GM20000 (cell line): ENCODE data around the gene SS18L1.
A peak's percentile ranks its signal among the peaks of the same experiment; 100 is the strongest.

Source experiments
- DNase-seq: peaks from one replicate; pipeline ENCODE4 v3.0.0; 2012; ENCODE audit warnings: low spot score
- TF ChIP-seq, protein P1 (sequence below): IDR thresholded peaks from 2 replicates; pipeline ENCODE4 v1.5.1; 2012; ENCODE audit warnings: mild to moderate bottlenecking, control low read depth; ENCODE audit errors: extremely low read depth, missing control alignments

SS18L1 gene

DNA sequence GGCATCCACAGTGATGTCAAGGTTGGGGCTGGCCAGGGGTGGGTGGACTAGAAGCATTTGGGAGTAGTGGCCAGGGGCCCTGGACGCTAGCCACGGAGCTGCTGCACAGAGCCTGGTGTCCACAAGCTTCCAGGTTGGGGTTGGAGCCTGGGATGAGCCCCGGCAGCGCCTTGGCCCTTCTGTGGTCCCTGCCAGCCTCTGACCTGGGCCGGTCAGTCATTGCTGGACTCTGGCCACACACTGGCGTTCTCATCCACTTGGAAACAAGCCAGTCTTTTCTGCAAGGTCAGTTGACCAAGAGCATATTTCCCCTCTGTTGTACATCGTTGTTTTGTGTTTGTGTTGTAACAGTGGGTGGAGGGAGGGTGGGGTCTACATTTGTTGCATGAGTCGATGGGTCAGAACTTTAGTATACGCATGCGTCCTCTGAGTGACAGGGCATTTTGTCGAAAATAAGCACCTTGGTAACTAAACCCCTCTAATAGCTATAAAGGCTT lies 8.8 kb upstream of the SS18L1 start:
- TF ChIP-seq, protein P1, sequence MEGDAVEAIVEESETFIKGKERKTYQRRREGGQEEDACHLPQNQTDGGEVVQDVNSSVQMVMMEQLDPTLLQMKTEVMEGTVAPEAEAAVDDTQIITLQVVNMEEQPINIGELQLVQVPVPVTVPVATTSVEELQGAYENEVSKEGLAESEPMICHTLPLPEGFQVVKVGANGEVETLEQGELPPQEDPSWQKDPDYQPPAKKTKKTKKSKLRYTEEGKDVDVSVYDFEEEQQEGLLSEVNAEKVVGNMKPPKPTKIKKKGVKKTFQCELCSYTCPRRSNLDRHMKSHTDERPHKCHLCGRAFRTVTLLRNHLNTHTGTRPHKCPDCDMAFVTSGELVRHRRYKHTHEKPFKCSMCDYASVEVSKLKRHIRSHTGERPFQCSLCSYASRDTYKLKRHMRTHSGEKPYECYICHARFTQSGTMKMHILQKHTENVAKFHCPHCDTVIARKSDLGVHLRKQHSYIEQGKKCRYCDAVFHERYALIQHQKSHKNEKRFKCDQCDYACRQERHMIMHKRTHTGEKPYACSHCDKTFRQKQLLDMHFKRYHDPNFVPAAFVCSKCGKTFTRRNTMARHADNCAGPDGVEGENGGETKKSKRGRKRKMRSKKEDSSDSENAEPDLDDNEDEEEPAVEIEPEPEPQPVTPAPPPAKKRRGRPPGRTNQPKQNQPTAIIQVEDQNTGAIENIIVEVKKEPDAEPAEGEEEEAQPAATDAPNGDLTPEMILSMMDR = no peak
- DNase-seq = no peak

DNA sequence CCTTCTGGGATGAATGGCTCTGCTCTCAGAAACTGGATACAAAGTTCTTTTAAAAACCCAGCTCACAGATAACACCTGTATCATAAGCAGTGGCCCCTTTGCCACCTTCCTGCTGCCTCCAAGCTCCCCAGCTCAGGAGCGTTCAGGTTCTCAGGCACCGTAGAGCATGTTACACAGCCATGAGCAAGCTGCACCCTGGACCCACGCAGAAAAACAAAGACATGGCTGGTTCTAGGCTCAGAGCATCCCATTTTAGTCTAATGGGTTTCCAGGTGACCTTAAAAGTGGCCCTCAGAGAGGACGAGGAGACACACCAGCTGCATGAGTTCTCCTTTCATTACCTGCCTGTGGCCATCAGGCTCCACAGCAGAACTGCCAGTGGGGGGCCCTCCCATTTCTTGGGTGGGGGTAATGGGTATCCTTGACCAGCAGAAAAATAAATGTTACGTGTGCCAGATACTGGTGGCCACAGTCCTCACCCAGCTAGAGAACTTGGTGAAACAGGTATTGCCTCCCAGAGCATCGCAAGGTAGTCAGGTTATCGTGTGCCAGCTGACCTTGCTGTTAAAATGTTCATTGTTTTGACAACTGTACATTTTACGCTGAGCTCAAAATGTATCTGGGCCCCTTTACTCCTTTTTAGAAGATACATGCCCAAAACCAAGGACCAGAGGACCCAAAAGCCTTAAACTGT lies 7.8 kb upstream of the SS18L1 start:
- TF ChIP-seq, protein P1 = no peak
- DNase-seq = no peak

DNA sequence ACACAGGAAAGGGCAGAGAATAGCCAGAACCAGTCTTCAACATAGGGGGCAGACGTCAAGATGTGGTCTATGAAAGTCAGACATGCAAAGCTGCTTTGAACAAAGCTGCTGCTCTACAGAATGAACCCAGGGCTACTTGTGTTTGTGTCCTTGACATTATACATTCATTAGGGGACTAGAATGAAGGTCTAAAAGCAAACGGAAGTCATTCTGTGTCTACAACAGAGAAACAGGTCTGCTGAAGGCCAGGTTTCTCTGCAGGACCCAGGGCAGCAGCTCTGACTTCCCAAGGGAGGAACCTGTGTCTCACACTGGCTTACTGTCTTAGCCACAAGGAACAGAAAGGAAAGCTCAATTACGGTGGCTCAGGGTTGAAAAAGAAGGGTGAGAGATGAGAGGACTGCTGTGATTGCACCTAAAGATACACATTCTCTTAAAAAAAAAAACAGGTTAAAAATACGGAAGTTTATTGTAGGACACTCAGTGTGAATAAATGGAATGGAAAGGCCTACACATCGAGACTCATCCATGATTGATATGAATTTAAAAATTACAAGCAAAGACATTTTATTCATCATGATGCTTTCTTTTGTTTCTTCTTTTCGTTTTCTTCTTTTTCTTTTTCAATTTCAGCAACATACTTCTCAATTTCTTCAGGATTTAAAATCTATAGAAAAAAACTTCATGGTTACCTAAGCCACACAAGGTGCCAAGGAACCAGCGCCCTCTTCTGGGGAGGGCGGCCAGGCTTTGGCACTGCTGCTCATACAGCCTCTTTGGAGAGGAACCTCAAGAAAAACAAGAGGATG lies 7.1 kb upstream of the SS18L1 start:
- DNase-seq = peak; percentile 71
- TF ChIP-seq, protein P1 = peak; percentile 74

DNA sequence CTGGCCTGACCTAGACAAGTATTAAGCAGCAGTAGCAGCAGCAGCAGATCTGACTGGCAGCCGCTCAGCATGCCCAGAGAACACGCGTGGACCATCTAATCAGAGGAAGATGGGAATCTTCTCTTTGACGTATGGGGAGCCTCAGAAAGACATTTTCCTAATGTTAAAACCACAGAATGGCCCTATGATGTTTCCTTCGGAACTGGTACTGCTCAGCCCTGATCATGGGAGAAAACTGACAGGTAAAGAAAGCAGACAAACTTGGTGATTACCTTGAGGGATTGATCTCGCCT lies 6.5 kb upstream of the SS18L1 start:
- no peak for DNase-seq
- TF ChIP-seq, protein P1 = no peak

DNA sequence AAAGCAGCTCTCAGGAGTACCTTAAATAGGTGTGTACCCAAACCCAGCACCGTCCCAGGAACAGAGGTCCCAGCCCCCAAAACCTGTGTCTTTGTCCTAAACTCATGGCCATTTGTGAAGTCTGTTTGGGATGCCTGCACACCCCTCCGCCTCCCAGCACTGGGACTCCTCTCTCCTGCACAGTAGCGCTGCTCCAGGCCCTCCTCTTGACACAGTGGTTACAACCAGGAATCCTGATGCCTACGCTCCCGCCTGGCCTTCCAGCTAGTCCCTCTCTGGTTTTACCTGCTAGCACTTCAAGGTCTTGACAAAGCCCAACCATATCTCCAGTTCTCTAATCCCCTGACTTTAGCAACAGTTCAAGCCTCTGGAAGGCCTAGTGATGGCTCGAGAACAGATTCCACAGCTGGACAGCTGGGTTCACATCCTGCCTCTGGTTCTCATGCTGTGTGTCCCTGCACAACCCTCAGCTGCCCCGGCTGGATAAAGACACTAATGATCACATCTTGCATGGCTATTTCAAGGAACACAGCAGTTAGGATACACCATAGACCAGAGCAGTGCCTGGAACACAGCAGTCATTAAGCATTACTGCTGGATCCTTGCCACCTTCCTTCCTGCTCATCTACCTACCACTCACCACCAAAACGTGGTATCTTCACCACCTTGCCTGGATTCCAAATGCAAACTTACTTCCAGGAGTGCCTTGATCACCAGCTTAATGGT lies 5.9 kb upstream of the SS18L1 start:
- TF ChIP-seq, protein P1 = no peak
- DNase-seq = no peak

DNA sequence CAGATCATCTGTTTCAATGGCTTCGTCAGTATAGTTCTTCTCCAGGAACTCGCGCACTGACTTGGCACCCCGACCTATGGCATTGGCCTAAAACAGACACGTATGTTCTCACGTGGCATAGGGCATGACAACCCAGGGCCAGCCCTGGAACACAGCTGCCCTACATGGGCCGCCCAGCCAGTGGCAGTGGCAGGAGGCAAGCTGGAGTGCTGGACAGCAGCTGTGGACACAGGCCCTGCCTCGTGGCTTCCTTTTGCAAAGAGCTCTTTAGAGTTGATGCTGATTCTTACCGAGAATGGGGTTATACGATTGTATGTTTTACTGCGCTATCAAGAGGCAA lies 5.4 kb upstream of the SS18L1 start:
- DNase-seq = no peak
- TF ChIP-seq, protein P1 = no peak

DNA sequence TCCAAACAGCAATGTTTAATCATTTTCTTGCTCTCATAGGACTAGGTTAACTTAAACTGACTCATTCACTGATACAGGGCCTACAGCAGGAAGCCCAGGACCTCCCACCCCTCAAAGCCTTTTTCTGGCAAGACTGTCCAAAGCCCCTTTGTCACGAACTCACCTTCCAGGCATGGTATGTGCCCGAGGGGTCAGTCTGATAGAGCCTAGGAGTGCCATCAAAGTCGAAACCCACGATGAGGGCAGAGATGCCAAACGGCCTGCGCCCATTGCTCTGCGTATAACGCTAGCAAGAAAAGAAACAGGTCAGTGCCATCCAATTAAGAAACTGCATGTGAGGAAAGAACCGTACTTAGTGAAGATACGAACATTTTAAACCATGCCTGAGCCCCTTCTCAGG lies 4.7 kb upstream of the SS18L1 start:
- TF ChIP-seq, protein P1 = no peak
- no peak for DNase-seq
